Breast epithelium (tissue), 3 donors: Measurements from ENCODE around the gene RBM26.

Experiments used
- CTCF ChIP-seq, 3 donors: fragments of 450-650 bp; IDR thresholded peaks; one replicate each; pipeline ENCODE4 v1.5.1; 2016 to 2017; ENCODE audit warnings: antibody characterized with exemption in 3 of 3, mild to moderate bottlenecking in 3 of 3, moderate library complexity in 3 of 3
- POLR2AphosphoS5 ChIP-seq, 3 donors: sonication (generic); formaldehyde crosslinking; IDR thresholded peaks; one replicate each; pipeline ENCODE4 v1.6.1; 2017; ENCODE audit warnings: antibody characterized with exemption in 3 of 3

GRCh38 chr13:79440958-79441528 lies 35.0 kb upstream of the RBM26 start:
- TF ChIP-seq POLR2AphosphoS5 (IDR thresholded peaks at IDR 0.05) (no peak), CTCF (IDR thresholded peaks at IDR 0.05) (no peak)
